SKM-1 (cell line): Measurements from ENCODE around the gene COLEC12.

Experiments used
- DNase-seq: peaks from one replicate; lab custom pipeline; 2025; ENCODE audit not compliant: unreplicated experiment; lab: John Stamatoyannopoulos, UW

The COLEC12 gene

GRCh38 chr18:415047-415446 lies 85.5 kb downstream of the COLEC12 start:
- no peak for DNase-seq

GRCh38 chr18:413233-413632 lies 87.3 kb downstream of the COLEC12 start:
- DNase-seq, result no peak

- DNase-seq, result no peak
These were observed 90.5 kb downstream of the COLEC12 start for GRCh38 chr18:410047-410455.

- DNase-seq, result no peak
These were observed 92.1 kb downstream of the COLEC12 start for GRCh38 chr18:408367-408766.

- DNase-seq, result no peak
These were observed 92.8 kb downstream of the COLEC12 start for GRCh38 chr18:407626-408224.

- no peak for DNase-seq
These were observed 93.3 kb downstream of the COLEC12 start for GRCh38 chr18:407191-407590.

- DNase-seq, result no peak
These were observed 93.8 kb downstream of the COLEC12 start for GRCh38 chr18:406677-407076.

GRCh38 chr18:405006-405405 lies 95.5 kb downstream of the COLEC12 start:
- DNase-seq, result peak; percentile 37

GRCh38 chr18:404061-404636 lies 96.4 kb downstream of the COLEC12 start:
- DNase-seq, result no peak

GRCh38 chr18:402129-402528 lies 98.4 kb downstream of the COLEC12 start:
- DNase-seq, result no peak

- peak; percentile 41 for DNase-seq
These were observed 100.0 kb downstream of the COLEC12 start for GRCh38 chr18:400456-400855.

GRCh38 chr18:399631-400135 lies 100.8 kb downstream of the COLEC12 start:
- no peak for DNase-seq

- no peak for DNase-seq
These were observed 101.4 kb downstream of the COLEC12 start for GRCh38 chr18:398935-399630.

- no peak for DNase-seq
These were observed 103.9 kb downstream of the COLEC12 start for GRCh38 chr18:396556-396955.

- no peak for DNase-seq
These were observed 104.3 kb downstream of the COLEC12 start for GRCh38 chr18:396251-396555.

GRCh38 chr18:395456-396250 lies 104.8 kb downstream of the COLEC12 start:
- DNase-seq, result no peak

GRCh38 chr18:394987-395362 lies 105.5 kb downstream of the COLEC12 start:
- DNase-seq, result no peak

GRCh38 chr18:394262-394986 lies 106.1 kb downstream of the COLEC12 start:
- DNase-seq, result no peak

- DNase-seq, result no peak
These were observed 106.9 kb downstream of the COLEC12 start for GRCh38 chr18:393574-393957.

GRCh38 chr18:392928-393573 lies 107.5 kb downstream of the COLEC12 start:
- DNase-seq, result no peak
